H9 (cell line): ENCODE results near the gene GOLGA8N. TPM values are rescaled to one million over a fixed set of nuclear protein-coding genes. Genes with fewer than 3 reads are reported as not detected.
A peak's percentile ranks its signal among the peaks of the same experiment; 100 is the strongest.
"Not testable (repeated sequence)": the region's sequence is repeated elsewhere in the genome, so short reads cannot be mapped to it uniquely, and the experiment has no call there.

Experiments
- DNase-seq: peaks from one replicate; pipeline ENCODE4 v3.0.0-alpha.2; 2017
- H2AFZ ChIP-seq: one replicate; pipeline ENCODE4 v1.6.1; 2013; ENCODE audit warnings: mild to moderate bottlenecking, low read length, control low read depth, moderate library complexity
- H2AK5ac ChIP-seq: 2 replicates; pipeline ENCODE4 v1.6.1; 2013; ENCODE audit warnings: low read length, control low read depth, mixed read lengths; ENCODE audit not compliant: insufficient read length
- H2BK120ac ChIP-seq: one replicate; pipeline ENCODE4 v1.6.1; 2013; ENCODE audit warnings: low read depth, mild to moderate bottlenecking, low read length, control low read depth, inconsistent platforms; ENCODE audit not compliant: poor library complexity, severe bottlenecking
- H2BK12ac ChIP-seq: 2 replicates; pipeline ENCODE4 v1.6.1; 2013; ENCODE audit warnings: low read length, control low read depth, mixed read lengths, low read depth; ENCODE audit not compliant: insufficient read length
- H2BK15ac ChIP-seq: 2 replicates; pipeline ENCODE4 v1.6.1; 2013; ENCODE audit warnings: low read depth, low read length, control low read depth
- H2BK20ac ChIP-seq: one replicate; pipeline ENCODE4 v1.6.1; 2013; ENCODE audit warnings: low read depth, mild to moderate bottlenecking, low read length, control low read depth, inconsistent platforms; ENCODE audit not compliant: poor library complexity, severe bottlenecking
- H2BK5ac ChIP-seq: 2 replicates; pipeline ENCODE4 v1.6.1; 2013; ENCODE audit warnings: low read length, control low read depth, mixed read lengths; ENCODE audit not compliant: insufficient read length
- H3K14ac ChIP-seq: 2 replicates; pipeline ENCODE4 v1.6.1; 2013; ENCODE audit warnings: low read length, control low read depth; ENCODE audit not compliant: insufficient read depth
- H3K18ac ChIP-seq: 2 replicates; pipeline ENCODE4 v1.6.1; 2013; ENCODE audit warnings: low read depth, mild to moderate bottlenecking, mixed read lengths, low read length, control low read depth; ENCODE audit not compliant: insufficient read length
- H3K23ac ChIP-seq: 2 replicates; pipeline ENCODE4 v1.6.1; 2013; ENCODE audit warnings: low read length, control low read depth, mixed read lengths, low read depth; ENCODE audit not compliant: insufficient read length
- H3K23me2 ChIP-seq: 2 replicates; pipeline ENCODE4 v1.6.1; 2013; ENCODE audit warnings: low read depth, mild to moderate bottlenecking, mixed read lengths, low read length, control low read depth; ENCODE audit not compliant: insufficient read length, poor library complexity, severe bottlenecking
- H3K27ac ChIP-seq: 2 replicates; pipeline ENCODE4 v1.5.1; 2013; ENCODE audit warnings: low read length, control low read depth, mixed read lengths, low read depth; ENCODE audit not compliant: insufficient read length
- H3K27me3 ChIP-seq: 2 replicates; pipeline ENCODE4 v1.6.1; 2013; ENCODE audit warnings: low read length, control low read depth, inconsistent platforms; ENCODE audit not compliant: insufficient read depth
- H3K4ac ChIP-seq: 2 replicates; pipeline ENCODE4 v1.6.1; 2013; ENCODE audit warnings: low read depth, mild to moderate bottlenecking, control low read depth, inconsistent platforms, low read length, moderate library complexity
- H3K4me1 ChIP-seq: 2 replicates; pipeline ENCODE4 v1.6.1; 2013; ENCODE audit warnings: low read length, control low read depth, inconsistent platforms; ENCODE audit not compliant: insufficient read depth
- H3K4me2 ChIP-seq: 2 replicates; pipeline ENCODE4 v1.6.1; 2013; ENCODE audit warnings: low read length, control low read depth, mixed read lengths; ENCODE audit not compliant: insufficient read length, insufficient read depth
- H3K56ac ChIP-seq: 2 replicates; pipeline ENCODE4 v1.6.1; 2013; ENCODE audit warnings: low read depth, mild to moderate bottlenecking, mixed read lengths, low read length, control low read depth; ENCODE audit not compliant: insufficient read length
- H3K79me1 ChIP-seq: 2 replicates; pipeline ENCODE4 v1.6.1; 2013; ENCODE audit warnings: low read depth, mild to moderate bottlenecking, moderate library complexity, low read length, control low read depth, inconsistent platforms; ENCODE audit not compliant: insufficient read depth, poor library complexity, severe bottlenecking
- H3K79me2 ChIP-seq: 2 replicates; pipeline ENCODE4 v1.6.1; 2013; ENCODE audit warnings: low read length, control low read depth, inconsistent platforms; ENCODE audit not compliant: insufficient read depth
- H3K9ac ChIP-seq: 2 replicates; pipeline ENCODE4 v1.6.1; 2013; ENCODE audit warnings: low read length, control low read depth, mixed read lengths; ENCODE audit not compliant: insufficient read length; ENCODE audit errors: extremely low read depth
- H3K9me3 ChIP-seq: one replicate; pipeline ENCODE4 v1.6.1; 2013; ENCODE audit warnings: low read depth, low read length, inconsistent platforms; ENCODE audit not compliant: control insufficient read depth
- H3T11ph ChIP-seq: one replicate; pipeline ENCODE4 v1.6.1; 2013; ENCODE audit warnings: mild to moderate bottlenecking, low read length, control low read depth, inconsistent platforms
- H4K20me1 ChIP-seq: one replicate; pipeline ENCODE4 v1.6.1; 2013; ENCODE audit not compliant: control insufficient read depth, insufficient read length, insufficient read depth
- H4K5ac ChIP-seq: 2 replicates; pipeline ENCODE4 v1.6.1; 2013; ENCODE audit warnings: low read depth, mild to moderate bottlenecking, mixed read lengths, low read length, control low read depth; ENCODE audit not compliant: insufficient read length
- H4K8ac ChIP-seq: replicated peaks from 2 replicates; pipeline ENCODE4 v1.6.1; 2013; ENCODE audit warnings: low read length, control low read depth, mixed read lengths, low read depth; ENCODE audit not compliant: insufficient read length
- H4K91ac ChIP-seq: 2 replicates; pipeline ENCODE4 v1.6.1; 2013; ENCODE audit warnings: low read depth, mild to moderate bottlenecking, moderate library complexity, mixed read lengths, low read length, control low read depth; ENCODE audit not compliant: insufficient read length
- H3K27ac Mint-ChIP-seq, 3 experiments: 2 replicates in 2 of 3; 3 replicates in 1 of 3; pipeline ENCODE4 v1.8.0; 2020 to 2021; ENCODE audit warnings: mixed read lengths in 3 of 3, mild to moderate bottlenecking in 1 of 3, moderate library complexity in 1 of 3
- H3K27me3 Mint-ChIP-seq: 2 replicates; pipeline ENCODE4 v1.8.0; 2021; ENCODE audit warnings: low read depth, mild to moderate bottlenecking, moderate library complexity, mixed read lengths
- H3K36me3 Mint-ChIP-seq, 3 experiments: 2 replicates in 2 of 3; 3 replicates in 1 of 3; pipeline ENCODE4 v1.8.0; 2020 to 2021; ENCODE audit warnings: low read depth in 3 of 3, mixed read lengths in 3 of 3; ENCODE audit not compliant: insufficient read depth in 1 of 3
- H3K4me1 Mint-ChIP-seq, 2 experiments: 2 replicates each; pipeline ENCODE4 v1.8.0; 2020; ENCODE audit warnings: mixed read lengths in 2 of 2
- H3K4me3 Mint-ChIP-seq, 2 experiments: 2 replicates in 1 of 2; 3 replicates in 1 of 2; pipeline ENCODE4 v1.8.0; 2020 to 2021; ENCODE audit warnings: mild to moderate bottlenecking in 2 of 2, mixed read lengths in 2 of 2, moderate library complexity in 1 of 2
- H3K9me3 Mint-ChIP-seq, 2 experiments: 2 replicates in 1 of 2; 3 replicates in 1 of 2; pipeline ENCODE4 v1.8.0; 2020; ENCODE audit warnings: mild to moderate bottlenecking in 2 of 2, mixed read lengths in 2 of 2, moderate library complexity in 1 of 2
- CTCF ChIP-seq: fragments of 200-600 bp; sonication (generic); conservative IDR thresholded peaks from 3 replicates; pipeline ENCODE4 v1.8.0; 2021; ENCODE audit warnings: antibody characterized with exemption, mild to moderate bottlenecking
- WGBS: extraction: QIAGEN DNeasy Blood & Tissue Kit; methylation state at CpG from one replicate; pipeline ENCODE4 v1.1.7; 2013; ENCODE audit warnings: missing lambda C conversion rate, low lambda C conversion rate, mixed read lengths; ENCODE audit not compliant: insufficient read length; ENCODE audit errors: extremely low coverage; 5-methylcytosine and 5-hydroxymethylcytosine counted together
- total RNA-seq: library from RNA; stranded (reverse); gene quantifications from 2 replicates; pipeline ENCODE4 v1.2.1, GENCODE V29; 2021

Gene GOLGA8N
- total RNA-seq, 1 experiment from 2014 or later, result 0.50 TPM

- H3K79me1 ChIP-seq, H3K18ac ChIP-seq, H3K9me3 ChIP-seq, H2BK15ac ChIP-seq, H3K27me3 Mint-ChIP-seq, H3K56ac ChIP-seq, H3K27me3 ChIP-seq, H2AFZ ChIP-seq, H2BK20ac ChIP-seq, H3K9me3 Mint-ChIP-seq, H3K27ac Mint-ChIP-seq, H3K4ac ChIP-seq, H3K36me3 Mint-ChIP-seq, H4K20me1 ChIP-seq, H3K9ac ChIP-seq, H2BK12ac ChIP-seq, H4K8ac ChIP-seq, H3K4me2 ChIP-seq, H3K4me1 Mint-ChIP-seq, H3K4me3 Mint-ChIP-seq, H3K14ac ChIP-seq, H3K79me2 ChIP-seq, H3T11ph ChIP-seq, H4K5ac ChIP-seq, H3K27ac ChIP-seq, DNase-seq, H2BK5ac ChIP-seq, H2BK120ac ChIP-seq, H2AK5ac ChIP-seq, H3K23ac ChIP-seq, H3K23me2 ChIP-seq, H3K4me1 ChIP-seq, H4K91ac ChIP-seq: not testable (repeated sequence)
- peak; percentile 51; the same call in 2 of the 3 replicates for TF ChIP-seq CTCF
- no CpG with 5 or more reads among the region's 3 CpGs for WGBS
Measured at GRCh38 chr15:32610719-32611118, 17.5 kb downstream of the GOLGA8N start.

- H3K9ac ChIP-seq, H2AFZ ChIP-seq, H3K23ac ChIP-seq, H3K27ac Mint-ChIP-seq, H3K14ac ChIP-seq, H4K20me1 ChIP-seq, H3K4ac ChIP-seq, H3K23me2 ChIP-seq, H2BK20ac ChIP-seq, H3K36me3 Mint-ChIP-seq, H3K56ac ChIP-seq, H3K27me3 Mint-ChIP-seq, H2AK5ac ChIP-seq, H3K9me3 Mint-ChIP-seq, H2BK12ac ChIP-seq, H4K91ac ChIP-seq, H2BK120ac ChIP-seq, H4K5ac ChIP-seq, H3K18ac ChIP-seq, H3K79me1 ChIP-seq, H3T11ph ChIP-seq, H3K9me3 ChIP-seq, H3K79me2 ChIP-seq, H4K8ac ChIP-seq, H3K4me1 ChIP-seq, H3K27ac ChIP-seq, H3K27me3 ChIP-seq, H2BK15ac ChIP-seq, H2BK5ac ChIP-seq: not testable (repeated sequence)
- peak overlapping the region; percentile 100 for H3K4me3 Mint-ChIP-seq
- no CpG with 5 or more reads among the region's 16 CpGs for WGBS
- peak; percentile 44 for DNase-seq
- H3K4me1 Mint-ChIP-seq, result peaks cover 6 to 19% of the 10 kb centered on the region in 2 experiments
- H3K4me2 ChIP-seq, result peak overlapping the region; percentile 33
Measured at GRCh38 chr15:32614712-32615050, 21.4 kb downstream of the GOLGA8N start.
